ENCODE results near the gene STEAP1B. TPM values are rescaled to one million over a fixed set of nuclear protein-coding genes. Genes with fewer than 3 reads are reported as not detected.
"Not testable (repeated sequence)": the region's sequence is repeated elsewhere in the genome, so short reads cannot be mapped to it uniquely, and the experiment has no call there.

Gene STEAP1B
- total RNA-seq, 2 experiments from 2014 or later, result 0.69 to 2.1 TPM

- BruUV-seq (replicated peaks), result TSS peak; percentile 58
- H4K20me1 ChIP-seq (ENCODE audit: insufficient read depth, low read length), result no peaks in the 10 kb centered on the region
- peak overlapping the region; percentile 36; the same call in 1 of the 2 replicates for H2AFZ ChIP-seq (ENCODE audit: low read length)
- no peaks in the 10 kb centered on the region for H3K79me2 ChIP-seq (ENCODE audit: insufficient read depth, low read depth, low read length)
- POLR2A ChIA-PET, result interaction anchor here (0.7 to 7.2 kb wide), 12 partner anchors 9 to 295 kb away, joined by 3 to 97 read pairs (median 3); no protein-coding TSS in a partner anchor
- H3K4me2 ChIP-seq (ENCODE audit: low read length), result peak overlapping the region; percentile 73
- peak; percentile 80 for DNase-seq (ENCODE audit: low spot score)
- H3K9me3 ChIP-seq (ENCODE audit: low read length), result peaks cover 5% of the 10 kb centered on the region; the same call in 1 of the 2 replicates
- H3K4me3 ChIP-seq (ENCODE audit: low read depth, low read length, poor library complexity, severe bottlenecking), result peak overlapping the region; percentile 51
- intact Hi-C loops (cut with micrococcal nuclease; ENCODE audit: unreplicated experiment), result no loop called here
- peaks cover 96% of the 10 kb centered on the region for H3K4me1 ChIP-seq (ENCODE audit: insufficient read depth, low read length, poor library complexity, severe bottlenecking)
- H3K36me3 ChIP-seq (ENCODE audit: insufficient read depth, low read length), result no peaks in the 10 kb centered on the region
- TF ChIP-seq CTCF (conservative IDR thresholded peaks at IDR 0.05; ENCODE audit: low read length) (no peak), EZH2phosphoT487 (IDR thresholded peaks at IDR 0.05; ENCODE audit: borderline replicate concordance, low read depth, low read length) (no peak)
- CTCF ChIA-PET (ENCODE audit: unreplicated experiment), result interaction anchor here (0.9 to 1.8 kb wide), 4 partner anchors 10 to 79 kb away, joined by 3 to 5 read pairs (median 3); no protein-coding TSS in a partner anchor
- no peaks in the 10 kb centered on the region for H3K9me2 ChIP-seq (ENCODE audit: insufficient read depth, low read length)
- H3K27ac ChIP-seq (ENCODE audit: low read depth, low read length, poor library complexity, severe bottlenecking), result peak overlapping the region; percentile 99
These were observed 64.9 kb downstream of the STEAP1B start for GRCh38 chr7:22435105-22435504.

- peak; percentile 60 for DNase-seq (ENCODE audit: low spot score)
- CTCF ChIA-PET (ENCODE audit: unreplicated experiment), result interaction anchor here (1.2 to 1.8 kb wide), 2 partner anchors 11 to 31 kb away, joined by 3 to 5 read pairs; no protein-coding TSS in a partner anchor
These were observed 66.1 kb downstream of the STEAP1B start for GRCh38 chr7:22433710-22434460.

GRCh38 chr7:22433165-22433700 lies 66.8 kb downstream of the STEAP1B start:
- BruUV-seq (replicated peaks); H3K36me3 ChIP-seq (ENCODE audit: insufficient read depth, low read length); intact Hi-C loops (cut with micrococcal nuclease; ENCODE audit: unreplicated experiment); H3K9me2 ChIP-seq (ENCODE audit: insufficient read depth, low read length); H4K20me1 ChIP-seq (ENCODE audit: insufficient read depth, low read length); H3K4me3 ChIP-seq (ENCODE audit: low read depth, low read length, poor library complexity, severe bottlenecking); H3K9me3 ChIP-seq (ENCODE audit: low read length); DNase-seq (ENCODE audit: low spot score); H3K79me2 ChIP-seq (ENCODE audit: insufficient read depth, low read depth, low read length): not testable (repeated sequence)
- peaks cover 94% of the 10 kb centered on the region for H3K4me1 ChIP-seq (ENCODE audit: insufficient read depth, low read length, poor library complexity, severe bottlenecking)
- ChIA-PET POLR2A (interaction anchor here (1.0 to 7.2 kb wide), 4 partner anchors 9 to 78 kb away, joined by 6 to 97 read pairs (median 44); no protein-coding TSS in a partner anchor), CTCF (ENCODE audit: unreplicated experiment) (interaction anchor here (1.2 kb wide), 1 partner anchor 12 kb away, joined by 3 read pairs; no protein-coding TSS in a partner anchor)
- H3K4me2 ChIP-seq (ENCODE audit: low read length), result peak overlapping the region; percentile 73; the same call in 1 of the 2 replicates
- peak overlapping the region; percentile 54; the same call in 1 of the 2 replicates for H2AFZ ChIP-seq (ENCODE audit: low read length)
- H3K27ac ChIP-seq (ENCODE audit: low read depth, low read length, poor library complexity, severe bottlenecking), result peak overlapping the region; percentile 99

More at GRCh38 chr7:22433710-22434460, 66.1 kb downstream of the STEAP1B start:
- no peaks in the 10 kb centered on the region for H3K9me2 ChIP-seq (ENCODE audit: insufficient read depth, low read length)
- TF ChIP-seq CTCF (conservative IDR thresholded peaks at IDR 0.05; ENCODE audit: low read length) (peak; percentile 70), EZH2phosphoT487 (IDR thresholded peaks at IDR 0.05; ENCODE audit: borderline replicate concordance, low read depth, low read length) (no peak)
- H3K4me2 ChIP-seq (ENCODE audit: low read length), result peak overlapping the region; percentile 73
- H3K27ac ChIP-seq (ENCODE audit: low read depth, low read length, poor library complexity, severe bottlenecking), result peak overlapping the region; percentile 99
- no peaks in the 10 kb centered on the region for H3K79me2 ChIP-seq (ENCODE audit: insufficient read depth, low read depth, low read length)
- no peaks in the 10 kb centered on the region for H4K20me1 ChIP-seq (ENCODE audit: insufficient read depth, low read length)
- H3K36me3 ChIP-seq (ENCODE audit: insufficient read depth, low read length), result no peaks in the 10 kb centered on the region
- no peak overlapping the region for H3K4me3 ChIP-seq (ENCODE audit: low read depth, low read length, poor library complexity, severe bottlenecking)
- H3K9me3 ChIP-seq (ENCODE audit: low read length), result peaks cover 5% of the 10 kb centered on the region; the same call in 1 of the 2 replicates
- intact Hi-C loops (cut with micrococcal nuclease; ENCODE audit: unreplicated experiment), result no loop called here
- H3K4me1 ChIP-seq (ENCODE audit: insufficient read depth, low read length, poor library complexity, severe bottlenecking), result peaks cover 97% of the 10 kb centered on the region
- no TSS peak for BruUV-seq (replicated peaks)
- POLR2A ChIA-PET, result interaction anchor here (0.6 to 7.2 kb wide), 6 partner anchors 10 to 794 kb away, joined by 3 to 97 read pairs (median 4); no protein-coding TSS in a partner anchor
- peak overlapping the region; percentile 54; the same call in 1 of the 2 replicates for H2AFZ ChIP-seq (ENCODE audit: low read length)
